Right hindlimb (tissue), 1 donor: ENCODE data around the gene RCN2.
"Not testable (repeated sequence)": the region's sequence is repeated elsewhere in the genome, so short reads cannot be mapped to it uniquely, and the experiment has no call there.

Source experiments
- DNase-seq: peaks from one replicate; pipeline ENCODE4 v3.0.0-alpha.2; 2018

RCN2 gene

GRCh38 chr15:76932135-76932966 lies 802 bp downstream of the RCN2 start:
- no peak for DNase-seq

GRCh38 chr15:76935620-76936019 lies 4.1 kb downstream of the RCN2 start:
- DNase-seq, result no peak

GRCh38 chr15:76936671-76937070 lies 5.1 kb downstream of the RCN2 start:
- no peak for DNase-seq

- no peak for DNase-seq
Measured at GRCh38 chr15:76938752-76939151, 7.2 kb downstream of the RCN2 start.

GRCh38 chr15:76939715-76940114 lies 8.2 kb downstream of the RCN2 start:
- DNase-seq, result no peak

- no peak for DNase-seq
Measured at GRCh38 chr15:76941636-76942035, 10.1 kb downstream of the RCN2 start.

GRCh38 chr15:76942331-76942730 lies 10.8 kb downstream of the RCN2 start:
- no peak for DNase-seq

- DNase-seq, result no peak
Measured at GRCh38 chr15:76945494-76946093, 14.0 kb downstream of the RCN2 start.

- DNase-seq, result no peak
Measured at GRCh38 chr15:76947454-76947853, 15.9 kb downstream of the RCN2 start.

GRCh38 chr15:76951220-76951619 lies 19.7 kb downstream of the RCN2 start:
- no peak for DNase-seq

GRCh38 chr15:76953913-76954312 lies 22.4 kb downstream of the RCN2 start:
- DNase-seq, result no peak

- DNase-seq, result no peak
Measured at GRCh38 chr15:76954744-76955143, 23.2 kb downstream of the RCN2 start.

GRCh38 chr15:76961268-76962011 lies 29.9 kb downstream of the RCN2 start:
- peak; percentile 51 for DNase-seq

GRCh38 chr15:76962337-76963013 lies 30.9 kb downstream of the RCN2 start:
- no peak for DNase-seq

GRCh38 chr15:76963596-76963995 lies 32.0 kb downstream of the RCN2 start:
- DNase-seq, result no peak

- DNase-seq, result no peak
Measured at GRCh38 chr15:76964157-76964556, 32.6 kb downstream of the RCN2 start.

- DNase-seq, result not testable (repeated sequence)
Measured at GRCh38 chr15:76966051-76966450, 34.5 kb downstream of the RCN2 start.

GRCh38 chr15:76967067-76967466 lies 35.5 kb downstream of the RCN2 start:
- no peak for DNase-seq

GRCh38 chr15:76968306-76968705 lies 36.8 kb downstream of the RCN2 start:
- DNase-seq, result no peak

- DNase-seq, result peak; percentile 45
Measured at GRCh38 chr15:76972389-76973361, 41.1 kb downstream of the RCN2 start.

- no peak for DNase-seq
Measured at GRCh38 chr15:76973362-76973743, 41.8 kb downstream of the RCN2 start.

- no peak for DNase-seq
Measured at GRCh38 chr15:76973906-76974305, 42.4 kb downstream of the RCN2 start.
